Measurements from ENCODE around the gene SYT15.

GRCh38 chr10:46539596-46540411 is 39.1 kb upstream of the SYT15 start:
- TF ChIP-seq CTCF (tag by site-specific recombination; IDR thresholded peaks at IDR 0.05) (no peak), ZNF707 (tag by site-specific recombination; IDR thresholded peaks at IDR 0.05) (no peak), YY1 (tag by site-specific recombination; IDR thresholded peaks at IDR 0.05) (no peak), ZNF302 (tag by site-specific recombination; IDR thresholded peaks at IDR 0.05; ENCODE audit: low read depth) (no peak), ZNF560 (tag by site-specific recombination; IDR thresholded peaks at IDR 0.05; ENCODE audit: borderline replicate concordance) (no peak), ZNF266 (tag by site-specific recombination; IDR thresholded peaks at IDR 0.05; ENCODE audit: low read depth) (no peak)

All from HEK293 (cell line).